ENCODE results near the gene PTPRG. TPM values are rescaled to one million over a fixed set of nuclear protein-coding genes. Genes with fewer than 3 reads are reported as not detected.

Gene PTPRG
- total RNA-seq, 6 experiments from 2014 or later = 29.4 to 34.7 (median 32.7) TPM

GRCh38 chr3:62084558-62084957 is 523.2 kb downstream of the PTPRG start:
- Mint-ChIP-seq H3K4me1 (ENCODE audit: low read depth) (peaks cover 11% of the 10 kb centered on the region), H3K4me3 (no peak overlapping the region), H3K9me3 (no peaks in the 10 kb centered on the region), H3K27ac (no peak overlapping the region), H3K36me3 (ENCODE audit: low read depth) (no peaks in the 10 kb centered on the region), H3K27me3 (ENCODE audit: insufficient read depth) (no peaks in the 10 kb centered on the region)
- TF ChIP-seq CTCF (IDR thresholded peaks at IDR 0.05) = no peak
- peak; percentile 6 for DNase-seq

GRCh38 chr3:62088472-62089104 is 527.2 kb downstream of the PTPRG start:
- no peaks in the 10 kb centered on the region for H3K36me3 Mint-ChIP-seq (ENCODE audit: low read depth)
- no peak overlapping the region for H3K4me3 Mint-ChIP-seq
- H3K9me3 Mint-ChIP-seq = no peaks in the 10 kb centered on the region
- no peak overlapping the region for H3K27ac Mint-ChIP-seq
- no peak for TF ChIP-seq CTCF (IDR thresholded peaks at IDR 0.05)
- H3K4me1 Mint-ChIP-seq (ENCODE audit: low read depth) = peaks cover 11% of the 10 kb centered on the region
- DNase-seq = no peak
- H3K27me3 Mint-ChIP-seq (ENCODE audit: insufficient read depth) = no peaks in the 10 kb centered on the region

GRCh38 chr3:62090066-62090465 is 528.7 kb downstream of the PTPRG start:
- Mint-ChIP-seq H3K4me1 (ENCODE audit: low read depth) (no peaks in the 10 kb centered on the region), H3K4me3 (no peak overlapping the region), H3K9me3 (no peaks in the 10 kb centered on the region), H3K36me3 (ENCODE audit: low read depth) (no peaks in the 10 kb centered on the region), H3K27me3 (ENCODE audit: insufficient read depth) (no peaks in the 10 kb centered on the region), H3K27ac (no peak overlapping the region)
- no peak for DNase-seq
- TF ChIP-seq CTCF (IDR thresholded peaks at IDR 0.05) = no peak

- H3K4me3 Mint-ChIP-seq = no peak overlapping the region
- DNase-seq = no peak
Observed at GRCh38 chr3:62090519-62090918, 529.1 kb downstream of the PTPRG start.

GRCh38 chr3:62093025-62093424 is 531.7 kb downstream of the PTPRG start:
- Mint-ChIP-seq H3K4me3 (no peak overlapping the region), H3K27me3 (ENCODE audit: insufficient read depth) (no peaks in the 10 kb centered on the region), H3K36me3 (ENCODE audit: low read depth) (no peaks in the 10 kb centered on the region), H3K9me3 (no peaks in the 10 kb centered on the region), H3K27ac (no peak overlapping the region), H3K4me1 (ENCODE audit: low read depth) (peaks cover 14% of the 10 kb centered on the region)
- no peak for DNase-seq
- no peak for TF ChIP-seq CTCF (IDR thresholded peaks at IDR 0.05)

More at GRCh38 chr3:62090519-62090918, 529.1 kb downstream of the PTPRG start:
- no peak for TF ChIP-seq CTCF (IDR thresholded peaks at IDR 0.05)
- H3K36me3 Mint-ChIP-seq (ENCODE audit: low read depth) = no peaks in the 10 kb centered on the region
- peaks cover 4% of the 10 kb centered on the region for H3K4me1 Mint-ChIP-seq (ENCODE audit: low read depth)
- H3K27me3 Mint-ChIP-seq (ENCODE audit: insufficient read depth) = no peaks in the 10 kb centered on the region
- no peak overlapping the region for H3K27ac Mint-ChIP-seq
- H3K9me3 Mint-ChIP-seq = no peaks in the 10 kb centered on the region
